Neural cell (in vitro differentiated cells): Measurements from ENCODE around the gene OGFR. TPM values are rescaled to one million over a fixed set of nuclear protein-coding genes. Genes with fewer than 3 reads are reported as not detected.

Experiments used
- H2AFZ ChIP-seq: fragments of 200-600, 300-800 bp; sonication (generic), shearing (Covaris generic); 2 replicates; pipeline ENCODE4 v1.6.0; 2014; ENCODE audit warnings: low read depth, mild to moderate bottlenecking, antibody characterized with exemption, low read length, moderate library complexity
- H3F3A ChIP-seq: fragments of 200-600 bp; shearing (Covaris generic); 2 replicates; pipeline ENCODE4 v1.6.1; 2016; ENCODE audit warnings: mild to moderate bottlenecking, moderate library complexity, mixed read lengths, antibody characterized with exemption, low read length; ENCODE audit not compliant: insufficient read depth, poor library complexity, severe bottlenecking
- H3K27ac ChIP-seq: fragments of 200-600, 300-800 bp; sonication (generic), shearing (Covaris generic); 2 replicates; pipeline ENCODE4 v1.5.1; 2014; ENCODE audit warnings: mild to moderate bottlenecking, low read length, moderate library complexity
- H3K27me3 ChIP-seq: fragments of 300-800, 200-600 bp; sonication (generic), shearing (Covaris generic); 2 replicates; pipeline ENCODE4 v1.6.0; 2014; ENCODE audit warnings: mild to moderate bottlenecking, low read depth, low read length, moderate library complexity; ENCODE audit not compliant: insufficient read depth
- H3K36me3 ChIP-seq: fragments of 300-800, 200-600 bp; sonication (generic), shearing (Covaris generic); 2 replicates; pipeline ENCODE4 v1.5.1; 2014; ENCODE audit warnings: mild to moderate bottlenecking, antibody characterized with exemption, low read length, moderate library complexity; ENCODE audit not compliant: insufficient read depth
- H3K4me2 ChIP-seq: fragments of 300-800, 200-600 bp; sonication (generic), shearing (Covaris generic); 2 replicates; pipeline ENCODE4 v1.6.0; 2014; ENCODE audit warnings: mild to moderate bottlenecking, low read length
- H3K4me3 ChIP-seq: fragments of 300-800, 200-600 bp; sonication (generic), shearing (Covaris generic); 2 replicates; pipeline ENCODE4 v1.5.1; 2014; ENCODE audit warnings: mild to moderate bottlenecking, low read length, moderate library complexity
- H3K79me2 ChIP-seq: fragments of 200-600 bp; shearing (Covaris generic); replicated peaks from 2 replicates; pipeline ENCODE4 v1.6.0; 2014; ENCODE audit warnings: mild to moderate bottlenecking, low read length, moderate library complexity; ENCODE audit not compliant: insufficient read depth
- H3K9ac ChIP-seq: fragments of 300-800, 200-600 bp; sonication (generic), shearing (Covaris generic); 2 replicates; pipeline ENCODE4 v1.6.1; 2016; ENCODE audit warnings: mild to moderate bottlenecking, low read length, mixed read lengths
- H3K9me2 ChIP-seq: fragments of 200-600 bp; shearing (Covaris generic); 2 replicates; pipeline ENCODE4 v1.6.1; 2016; ENCODE audit warnings: mild to moderate bottlenecking, low read length, mixed read lengths; ENCODE audit not compliant: insufficient read depth
- H3K9me3 ChIP-seq: fragments of 200-600, 300-800 bp; sonication (generic), shearing (Covaris generic); 2 replicates; pipeline ENCODE4 v1.6.1; 2016; ENCODE audit warnings: mild to moderate bottlenecking, mixed run types, low read length, moderate library complexity, mixed read lengths
- H4K20me1 ChIP-seq: fragments of 200-600 bp; shearing (Covaris generic); 2 replicates; pipeline ENCODE4 v1.6.1; 2016; ENCODE audit warnings: mild to moderate bottlenecking, mixed run types; ENCODE audit not compliant: insufficient read depth
- CTCF ChIP-seq: fragments of 450-650 bp; IDR thresholded peaks from 2 replicates; pipeline ENCODE4 v1.5.1; 2014; ENCODE audit warnings: antibody characterized with exemption, mild to moderate bottlenecking, moderate library complexity; ENCODE audit not compliant: poor library complexity, severe bottlenecking
- EP300 ChIP-seq: fragments of 450-650 bp; conservative IDR thresholded peaks from 2 replicates; pipeline ENCODE4 v1.6.1; 2014; ENCODE audit warnings: antibody characterized with exemption, mild to moderate bottlenecking, moderate library complexity; ENCODE audit not compliant: poor library complexity, severe bottlenecking
- EZH2 ChIP-seq: fragments of 200-600, 300-800 bp; shearing (Covaris generic), sonication (generic); IDR thresholded peaks from 2 replicates; pipeline ENCODE4 v1.6.1; 2014; ENCODE audit warnings: antibody characterized with exemption, low read length, borderline replicate concordance, mild to moderate bottlenecking; ENCODE audit not compliant: insufficient read depth, poor library complexity, severe bottlenecking
- MXI1 ChIP-seq: fragments of 450-650 bp; conservative IDR thresholded peaks from 2 replicates; pipeline ENCODE4 v1.6.1; 2014; ENCODE audit warnings: antibody characterized with exemption, mild to moderate bottlenecking; ENCODE audit not compliant: poor library complexity, severe bottlenecking
- POLR2AphosphoS5 ChIP-seq: IDR thresholded peaks from 2 replicates; pipeline ENCODE4 v1.6.1; 2012
- RAD21 ChIP-seq: fragments of 450-650 bp; conservative IDR thresholded peaks from 2 replicates; pipeline ENCODE4 v1.6.1; 2014; ENCODE audit warnings: antibody characterized with exemption, mild to moderate bottlenecking, moderate library complexity
- REST ChIP-seq: IDR thresholded peaks from 2 replicates; pipeline ENCODE4 v1.6.1; 2012; ENCODE audit warnings: borderline replicate concordance
- SMC3 ChIP-seq: fragments of 450-650 bp; conservative IDR thresholded peaks from 2 replicates; pipeline ENCODE4 v1.6.1; 2014; ENCODE audit warnings: antibody characterized with exemption, mild to moderate bottlenecking, moderate library complexity; ENCODE audit not compliant: poor library complexity
- TAF1 ChIP-seq: IDR thresholded peaks from 2 replicates; pipeline ENCODE4 v1.6.1; 2012; ENCODE audit warnings: low read depth
- polyA plus RNA-seq: library from polyadenylated mRNA; depleted of rRNA; stranded (reverse); fragments of >200 nt; gene quantifications from 2 replicates; pipeline ENCODE4 v1.2.3, GENCODE V29; 2014

OGFR gene
- polyA plus RNA-seq, 1 donor from 2014 or later, result 15.6 TPM

DNA sequence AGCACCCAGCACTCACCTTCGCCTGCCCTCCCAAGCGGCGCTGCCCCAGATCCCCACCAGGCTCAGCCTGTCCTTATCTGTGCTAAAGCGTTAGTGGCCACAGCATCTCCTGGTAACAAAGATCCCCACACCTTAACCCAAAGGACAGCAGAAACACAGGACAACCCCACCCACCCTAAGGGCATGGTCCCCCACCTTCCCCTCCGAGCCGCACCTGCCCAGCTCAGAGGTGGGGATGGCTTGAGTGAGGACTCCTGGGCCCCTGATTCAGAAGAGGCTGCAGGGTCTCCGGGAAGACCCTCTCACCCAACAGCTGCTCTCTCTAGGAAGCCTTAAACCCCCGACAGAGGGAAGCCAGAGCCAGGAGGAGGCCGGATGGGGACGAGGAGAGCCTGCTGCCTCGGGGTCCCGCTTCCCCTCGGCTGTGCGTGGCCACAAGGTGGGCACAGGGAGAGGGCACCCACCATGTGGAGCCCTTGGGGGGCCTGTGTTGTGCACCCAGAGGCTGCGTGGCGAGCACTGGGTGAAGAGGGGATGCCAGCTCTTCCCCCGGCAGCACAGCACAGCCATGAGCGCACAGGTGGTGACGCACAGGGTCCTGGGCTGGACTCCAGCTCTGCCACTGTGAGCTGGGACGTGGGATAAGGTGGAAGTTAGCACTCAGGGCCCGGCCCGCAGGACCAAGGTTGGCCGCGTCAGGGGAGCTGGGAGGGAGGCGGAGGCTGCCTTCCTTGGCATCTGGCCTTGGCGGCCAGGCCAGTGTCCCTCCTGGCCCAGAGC lies 40.3 kb upstream of the OGFR start:
- no peak overlapping the region for H3K27ac ChIP-seq
- H3K79me2 ChIP-seq, result no peaks in the 10 kb centered on the region
- no peaks in the 10 kb centered on the region for H3K9me3 ChIP-seq
- H2AFZ ChIP-seq, result no peak overlapping the region
- no peak overlapping the region for H3K4me3 ChIP-seq
- no peaks in the 10 kb centered on the region for H3K9me2 ChIP-seq
- no peaks in the 10 kb centered on the region for H3F3A ChIP-seq
- H3K4me2 ChIP-seq, result no peak overlapping the region
- H3K9ac ChIP-seq, result no peak overlapping the region
- no peaks in the 10 kb centered on the region for H3K36me3 ChIP-seq
- no peaks in the 10 kb centered on the region for H3K27me3 ChIP-seq
- no peaks in the 10 kb centered on the region for H4K20me1 ChIP-seq
- TF ChIP-seq RAD21 (no peak), SMC3 (no peak)

GRCh38 chr20:62765021-62765420 lies 39.6 kb upstream of the OGFR start:
- no peak for TF ChIP-seq RAD21
- TF ChIP-seq CTCF, result peak; percentile 14
- H3K9ac ChIP-seq, result no peak overlapping the region

GRCh38 chr20:62765432-62766070 lies 39.1 kb upstream of the OGFR start:
- Histone ChIP-seq H3K27ac (no peak overlapping the region), H3K27me3 (no peaks in the 10 kb centered on the region), H3K9me3 (no peaks in the 10 kb centered on the region), H3K9ac (no peak overlapping the region), H3K4me2 (no peak overlapping the region), H2AFZ (no peak overlapping the region), H3K4me3 (no peak overlapping the region), H4K20me1 (no peaks in the 10 kb centered on the region), H3K9me2 (no peaks in the 10 kb centered on the region), H3F3A (no peaks in the 10 kb centered on the region), H3K36me3 (no peaks in the 10 kb centered on the region), H3K79me2 (no peaks in the 10 kb centered on the region)
- no peak for TF ChIP-seq EP300
- TF ChIP-seq POLR2AphosphoS5, result no peak
- no peak for TF ChIP-seq TAF1
- TF ChIP-seq RAD21, result no peak
- TF ChIP-seq REST, result no peak
- no peak for TF ChIP-seq MXI1
- TF ChIP-seq CTCF, result no peak
- no peak for TF ChIP-seq EZH2
- no peak for TF ChIP-seq SMC3

More at GRCh38 chr20:62765021-62765420, 39.6 kb upstream of the OGFR start:
- H2AFZ ChIP-seq, result no peak overlapping the region
- no peaks in the 10 kb centered on the region for H3F3A ChIP-seq
- no peak overlapping the region for H3K4me3 ChIP-seq
- no peaks in the 10 kb centered on the region for H3K36me3 ChIP-seq
- H4K20me1 ChIP-seq, result no peaks in the 10 kb centered on the region
- no peaks in the 10 kb centered on the region for H3K79me2 ChIP-seq
- H3K9me2 ChIP-seq, result no peaks in the 10 kb centered on the region
- no peaks in the 10 kb centered on the region for H3K9me3 ChIP-seq
- H3K27ac ChIP-seq, result no peak overlapping the region
- H3K4me2 ChIP-seq, result no peak overlapping the region
- no peaks in the 10 kb centered on the region for H3K27me3 ChIP-seq
